Measurements from ENCODE around the gene POU2AF1. TPM values are rescaled to one million over a fixed set of nuclear protein-coding genes. Genes with fewer than 3 reads are reported as not detected.
A peak's percentile ranks its signal among the peaks of the same experiment; 100 is the strongest.

POU2AF1 gene
- under 1 TPM; 0.55 to 0.73 TPM for polyA plus RNA-seq

- peaks cover 0 to 10% of the 10 kb centered on the region in 2 donors for H3K4me1 ChIP-seq (ENCODE audit: control insufficient read depth in 2 of 2, insufficient read depth in 2 of 2, low read length in 1 of 2)
- WGBS, 2 donors: 36 to 50% methylated on average over 33 of the region's 33 CpGs
- H3K27ac ChIP-seq (ENCODE audit: low read depth in 2 of 2, low read length in 1 of 2): peak within 1 kb of the TSS; percentile 24 to 78
- H3K4me3 ChIP-seq (ENCODE audit: low read depth in 1 of 2, low read length in 2 of 2): no peak within 1 kb of the TSS
- no peaks in the 10 kb centered on the region for H3K27me3 ChIP-seq (ENCODE audit: control insufficient read depth in 1 of 2, insufficient read depth in 2 of 2, low read length in 2 of 2)
- no peaks in the 10 kb centered on the region for H3K36me3 ChIP-seq (ENCODE audit: control insufficient read depth in 2 of 2, insufficient read depth in 2 of 2, low read length in 1 of 2)
- no peaks in the 10 kb centered on the region for H3K9me3 ChIP-seq (ENCODE audit: control insufficient read depth in 2 of 2, insufficient read depth in 1 of 2, low read depth in 1 of 2, low read length in 1 of 2)
Measured at GRCh38 chr11:111378861-111379601, at the start of gene POU2AF1. POU2AF1 (minus strand) TSS chr11:111379275; CDS start chr11:111379177, 98 bp downstream.

GRCh38 chr11:111428113-111428876, 49.2 kb upstream of the POU2AF1 start:
- H3K9me3 ChIP-seq (ENCODE audit: control insufficient read depth in 2 of 2, insufficient read depth in 1 of 2, low read depth in 1 of 2, low read length in 1 of 2): no peaks in the 10 kb centered on the region
- no peak overlapping the region for H3K27ac ChIP-seq (ENCODE audit: low read depth in 2 of 2, low read length in 1 of 2)
- H3K27me3 ChIP-seq (ENCODE audit: control insufficient read depth in 1 of 2, insufficient read depth in 2 of 2, low read length in 2 of 2): no peaks in the 10 kb centered on the region
- H3K36me3 ChIP-seq (ENCODE audit: control insufficient read depth in 2 of 2, insufficient read depth in 2 of 2, low read length in 1 of 2): no peaks in the 10 kb centered on the region
- 76 to 82% methylated on average over 5 of the region's 5 CpGs for WGBS, 2 donors
- H3K4me1 ChIP-seq (ENCODE audit: control insufficient read depth in 2 of 2, insufficient read depth in 2 of 2, low read length in 1 of 2): peaks cover 0 to 6% of the 10 kb centered on the region in 2 donors
- H3K4me3 ChIP-seq (ENCODE audit: low read depth in 1 of 2, low read length in 2 of 2): no peak overlapping the region

DNA sequence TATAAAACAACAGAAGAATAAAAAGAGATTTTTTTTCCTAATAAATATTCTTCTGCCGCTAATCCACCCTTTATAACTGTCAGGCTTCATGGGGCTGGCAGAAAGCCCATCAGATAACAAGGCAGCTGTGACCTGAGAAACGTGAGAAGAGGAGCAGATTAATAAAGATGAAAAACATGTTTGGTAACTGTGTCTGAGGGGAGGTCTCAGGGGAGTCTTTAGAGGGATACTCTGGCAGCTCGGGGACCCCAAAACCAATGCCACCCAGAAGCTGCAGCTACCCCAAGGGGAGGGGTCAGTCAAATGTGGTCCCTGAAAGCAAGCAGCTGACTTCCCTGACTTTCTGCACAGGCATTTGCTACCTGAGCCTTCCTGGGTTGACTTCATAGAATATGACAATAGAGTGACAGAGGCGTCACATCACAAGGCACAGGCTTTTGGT, 48.4 kb upstream of the POU2AF1 start:
- no peaks in the 10 kb centered on the region for H3K36me3 ChIP-seq (ENCODE audit: control insufficient read depth in 2 of 2, insufficient read depth in 2 of 2, low read length in 1 of 2)

GRCh38 chr11:111426617-111427016, 47.5 kb upstream of the POU2AF1 start:
- Histone ChIP-seq H3K36me3 (ENCODE audit: control insufficient read depth in 2 of 2, insufficient read depth in 2 of 2, low read length in 1 of 2) (no peaks in the 10 kb centered on the region), H3K4me3 (ENCODE audit: low read depth in 1 of 2, low read length in 2 of 2) (no peak overlapping the region), H3K27ac (ENCODE audit: low read depth in 2 of 2, low read length in 1 of 2) (peak overlapping the region; percentile 4 to 57), H3K9me3 (ENCODE audit: control insufficient read depth in 2 of 2, insufficient read depth in 1 of 2, low read depth in 1 of 2, low read length in 1 of 2) (no peaks in the 10 kb centered on the region), H3K4me1 (ENCODE audit: control insufficient read depth in 2 of 2, insufficient read depth in 2 of 2, low read length in 1 of 2) (peaks cover 0 to 6% of the 10 kb centered on the region in 2 donors), H3K27me3 (ENCODE audit: control insufficient read depth in 1 of 2, insufficient read depth in 2 of 2, low read length in 2 of 2) (no peaks in the 10 kb centered on the region)
- 48 to 54% methylated on average over 6 of the region's 6 CpGs for WGBS, 2 donors

More for the DNA sequence above, 48.4 kb upstream of the POU2AF1 start:
- no peaks in the 10 kb centered on the region for H3K9me3 ChIP-seq (ENCODE audit: control insufficient read depth in 2 of 2, insufficient read depth in 1 of 2, low read depth in 1 of 2, low read length in 1 of 2)
- no peak overlapping the region for H3K27ac ChIP-seq (ENCODE audit: low read depth in 2 of 2, low read length in 1 of 2)
- WGBS, 2 donors: 35 to 42% methylated on average over 4 of the region's 4 CpGs
- H3K4me1 ChIP-seq (ENCODE audit: control insufficient read depth in 2 of 2, insufficient read depth in 2 of 2, low read length in 1 of 2): peaks cover 0 to 6% of the 10 kb centered on the region in 2 donors
- H3K4me3 ChIP-seq (ENCODE audit: low read depth in 1 of 2, low read length in 2 of 2): no peak overlapping the region
- H3K27me3 ChIP-seq (ENCODE audit: control insufficient read depth in 1 of 2, insufficient read depth in 2 of 2, low read length in 2 of 2): no peaks in the 10 kb centered on the region

GRCh38 chr11:111423250-111423615, 44.2 kb upstream of the POU2AF1 start:
- Histone ChIP-seq H3K27me3 (ENCODE audit: control insufficient read depth in 1 of 2, insufficient read depth in 2 of 2, low read length in 2 of 2) (no peaks in the 10 kb centered on the region), H3K27ac (ENCODE audit: low read depth in 2 of 2, low read length in 1 of 2) (no peak overlapping the region), H3K9me3 (ENCODE audit: control insufficient read depth in 2 of 2, insufficient read depth in 1 of 2, low read depth in 1 of 2, low read length in 1 of 2) (no peaks in the 10 kb centered on the region), H3K4me1 (ENCODE audit: control insufficient read depth in 2 of 2, insufficient read depth in 2 of 2, low read length in 1 of 2) (peaks cover 2 to 15% of the 10 kb centered on the region in 2 donors), H3K36me3 (ENCODE audit: control insufficient read depth in 2 of 2, insufficient read depth in 2 of 2, low read length in 1 of 2) (no peaks in the 10 kb centered on the region), H3K4me3 (ENCODE audit: low read depth in 1 of 2, low read length in 2 of 2) (no peak overlapping the region)
- WGBS, 2 donors: 44 to 76% methylated on average over 1 of the region's 1 CpG

- Histone ChIP-seq H3K27ac (ENCODE audit: low read depth in 2 of 2, low read length in 1 of 2) (no peak overlapping the region), H3K9me3 (ENCODE audit: control insufficient read depth in 2 of 2, insufficient read depth in 1 of 2, low read depth in 1 of 2, low read length in 1 of 2) (no peaks in the 10 kb centered on the region), H3K27me3 (ENCODE audit: control insufficient read depth in 1 of 2, insufficient read depth in 2 of 2, low read length in 2 of 2) (no peaks in the 10 kb centered on the region), H3K36me3 (ENCODE audit: control insufficient read depth in 2 of 2, insufficient read depth in 2 of 2, low read length in 1 of 2) (no peaks in the 10 kb centered on the region), H3K4me1 (ENCODE audit: control insufficient read depth in 2 of 2, insufficient read depth in 2 of 2, low read length in 1 of 2) (peaks cover 2 to 19% of the 10 kb centered on the region in 2 donors), H3K4me3 (ENCODE audit: low read depth in 1 of 2, low read length in 2 of 2) (no peak overlapping the region)
- 47 to 52% methylated on average over 12 of the region's 12 CpGs for WGBS, 2 donors
Measured at GRCh38 chr11:111422494-111423249, 43.6 kb upstream of the POU2AF1 start.

DNA sequence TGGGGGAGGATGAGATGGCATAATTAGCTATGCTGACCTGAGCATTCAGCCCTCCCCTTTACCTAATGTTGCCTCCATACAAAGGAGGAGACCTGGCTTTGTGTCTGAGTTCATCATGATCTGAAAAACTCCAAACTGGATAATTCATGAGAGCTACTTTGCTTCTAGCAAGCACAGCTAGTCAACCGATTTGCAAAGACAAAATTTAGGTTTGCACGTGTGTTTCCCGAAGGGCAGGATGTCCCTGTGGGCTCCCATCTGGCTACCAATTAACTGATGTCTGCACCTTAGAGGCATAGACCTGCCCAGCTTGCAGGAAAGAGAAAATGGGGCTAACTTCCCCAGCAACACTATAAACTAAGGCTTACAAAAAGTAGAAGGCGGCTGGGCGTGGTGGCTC, 42.2 kb upstream of the POU2AF1 start:
- no peaks in the 10 kb centered on the region for H3K9me3 ChIP-seq (ENCODE audit: control insufficient read depth in 2 of 2, insufficient read depth in 1 of 2, low read depth in 1 of 2, low read length in 1 of 2)
- no peak overlapping the region for H3K27ac ChIP-seq (ENCODE audit: low read depth in 2 of 2, low read length in 1 of 2)
- H3K4me3 ChIP-seq (ENCODE audit: low read depth in 1 of 2, low read length in 2 of 2): no peak overlapping the region
- H3K4me1 ChIP-seq (ENCODE audit: control insufficient read depth in 2 of 2, insufficient read depth in 2 of 2, low read length in 1 of 2): peaks cover 4 to 20% of the 10 kb centered on the region in 2 donors
- WGBS, 2 donors: 94 to 95% methylated on average over 5 of the region's 5 CpGs
- no peaks in the 10 kb centered on the region for H3K36me3 ChIP-seq (ENCODE audit: control insufficient read depth in 2 of 2, insufficient read depth in 2 of 2, low read length in 1 of 2)
- no peaks in the 10 kb centered on the region for H3K27me3 ChIP-seq (ENCODE audit: control insufficient read depth in 1 of 2, insufficient read depth in 2 of 2, low read length in 2 of 2)

GRCh38 chr11:111419641-111420327, 40.7 kb upstream of the POU2AF1 start:
- Histone ChIP-seq H3K4me3 (ENCODE audit: low read depth in 1 of 2, low read length in 2 of 2) (no peak overlapping the region), H3K27me3 (ENCODE audit: control insufficient read depth in 1 of 2, insufficient read depth in 2 of 2, low read length in 2 of 2) (no peaks in the 10 kb centered on the region), H3K4me1 (ENCODE audit: control insufficient read depth in 2 of 2, insufficient read depth in 2 of 2, low read length in 1 of 2) (peaks cover 5 to 19% of the 10 kb centered on the region in 2 donors), H3K27ac (ENCODE audit: low read depth in 2 of 2, low read length in 1 of 2) (peak overlapping the region; percentile 3 to 45), H3K9me3 (ENCODE audit: control insufficient read depth in 2 of 2, insufficient read depth in 1 of 2, low read depth in 1 of 2, low read length in 1 of 2) (no peaks in the 10 kb centered on the region), H3K36me3 (ENCODE audit: control insufficient read depth in 2 of 2, insufficient read depth in 2 of 2, low read length in 1 of 2) (no peaks in the 10 kb centered on the region)
- 32 to 39% methylated on average over 5 of the region's 5 CpGs for WGBS, 2 donors

DNA sequence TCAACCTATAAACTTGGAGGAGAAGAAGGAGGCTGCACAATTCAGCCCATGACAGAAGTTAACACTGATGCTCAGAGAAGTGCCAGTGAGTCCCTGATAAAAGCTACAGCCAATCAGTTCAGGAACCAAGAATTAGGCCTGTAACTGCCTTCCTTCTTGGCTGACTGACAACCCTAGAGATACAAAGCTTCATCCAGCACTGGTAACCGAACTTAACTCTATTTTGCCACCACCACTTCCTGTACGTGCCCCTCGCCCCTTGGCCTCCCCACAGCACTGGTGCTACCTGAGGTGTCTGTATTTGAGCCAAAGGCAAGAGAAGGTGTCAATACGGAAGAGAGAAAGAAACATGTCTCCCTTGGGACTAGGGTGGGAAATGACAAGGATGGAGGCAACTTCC, 40.1 kb upstream of the POU2AF1 start:
- no peaks in the 10 kb centered on the region for H3K27me3 ChIP-seq (ENCODE audit: control insufficient read depth in 1 of 2, insufficient read depth in 2 of 2, low read length in 2 of 2)
- 42 to 64% methylated on average over 4 of the region's 4 CpGs for WGBS, 2 donors
- peak overlapping the region in 1 of 2 donors; percentile 45 for H3K27ac ChIP-seq (ENCODE audit: low read depth in 2 of 2, low read length in 1 of 2)

More for the DNA sequence above, 40.1 kb upstream of the POU2AF1 start:
- H3K4me3 ChIP-seq (ENCODE audit: low read depth in 1 of 2, low read length in 2 of 2): no peak overlapping the region
- H3K9me3 ChIP-seq (ENCODE audit: control insufficient read depth in 2 of 2, insufficient read depth in 1 of 2, low read depth in 1 of 2, low read length in 1 of 2): no peaks in the 10 kb centered on the region
- no peaks in the 10 kb centered on the region for H3K36me3 ChIP-seq (ENCODE audit: control insufficient read depth in 2 of 2, insufficient read depth in 2 of 2, low read length in 1 of 2)
- peaks cover 5 to 21% of the 10 kb centered on the region in 2 donors for H3K4me1 ChIP-seq (ENCODE audit: control insufficient read depth in 2 of 2, insufficient read depth in 2 of 2, low read length in 1 of 2)

Data from esophagus (tissue), 2 donors.